ENCODE data around the gene MYL12A.
A peak's percentile ranks its signal among the peaks of the same experiment; 100 is the strongest.
"Not testable (repeated sequence)": the region's sequence is repeated elsewhere in the genome, so short reads cannot be mapped to it uniquely, and the experiment has no call there.

The MYL12A gene

GRCh38 chr18:3247240-3248061, at the start of gene MYL12A:
Gene MYL12A (plus strand): TSS chr18:3247801. CDS start chr18:3253248, 5,447 bp downstream.
- peak; percentile 95 for DNase-seq (ENCODE audit: low spot score)

GRCh38 chr18:3198260-3198860, 49.2 kb upstream of the MYL12A start:
- not testable (repeated sequence) for DNase-seq (ENCODE audit: low spot score)

- DNase-seq (ENCODE audit: low spot score): no peak
Observed at GRCh38 chr18:3199942-3200645, 47.5 kb upstream of the MYL12A start.

GRCh38 chr18:3205239-3205638, 42.4 kb upstream of the MYL12A start:
- DNase-seq (ENCODE audit: low spot score): no peak

GRCh38 chr18:3207565-3207964, 40.0 kb upstream of the MYL12A start:
- peak; percentile 25 for DNase-seq (ENCODE audit: low spot score)

- no peak for DNase-seq (ENCODE audit: low spot score)
Observed at GRCh38 chr18:3209859-3210569, 37.6 kb upstream of the MYL12A start.

- peak; percentile 21 for DNase-seq (ENCODE audit: low spot score)
Observed at GRCh38 chr18:3211236-3211992, 36.2 kb upstream of the MYL12A start.

GRCh38 chr18:3212657-3213056, 34.9 kb upstream of the MYL12A start:
- DNase-seq (ENCODE audit: low spot score): no peak

- no peak for DNase-seq (ENCODE audit: low spot score)
Observed at GRCh38 chr18:3213300-3214059, 34.1 kb upstream of the MYL12A start.

GRCh38 chr18:3214855-3215637, 32.6 kb upstream of the MYL12A start:
- DNase-seq (ENCODE audit: low spot score): no peak

GRCh38 chr18:3216987-3217386, 30.6 kb upstream of the MYL12A start:
- no peak for DNase-seq (ENCODE audit: low spot score)

GRCh38 chr18:3217948-3218647, 29.5 kb upstream of the MYL12A start:
- DNase-seq (ENCODE audit: low spot score): peak; percentile 22

GRCh38 chr18:3218819-3219218, 28.8 kb upstream of the MYL12A start:
- DNase-seq (ENCODE audit: low spot score): no peak

GRCh38 chr18:3219241-3219630, 28.4 kb upstream of the MYL12A start:
- DNase-seq (ENCODE audit: low spot score): no peak

GRCh38 chr18:3219631-3220335, 27.8 kb upstream of the MYL12A start, which contains the start of gene MYOM1:
Gene MYOM1 (minus strand): TSS chr18:3219968. CDS start chr18:3215223, 4,745 bp downstream.
- no peak for DNase-seq (ENCODE audit: low spot score)

GRCh38 chr18:3220868-3221267, 26.7 kb upstream of the MYL12A start:
- not testable (repeated sequence) for DNase-seq (ENCODE audit: low spot score)

GRCh38 chr18:3221496-3221895, 26.1 kb upstream of the MYL12A start:
- no peak for DNase-seq (ENCODE audit: low spot score)

- no peak for DNase-seq (ENCODE audit: low spot score)
Observed at GRCh38 chr18:3223356-3223755, 24.2 kb upstream of the MYL12A start.

- no peak for DNase-seq (ENCODE audit: low spot score)
Observed at GRCh38 chr18:3224223-3224622, 23.4 kb upstream of the MYL12A start.

Measured in AG08396 (cell line).